Ovary (tissue), 3 donors: Measurements from ENCODE around the gene ANP32B.
"Not testable (repeated sequence)": the region's sequence is repeated elsewhere in the genome, so short reads cannot be mapped to it uniquely, and the experiment has no call there.

ENCODE experiments used
- CTCF ChIP-seq, 3 donors: fragments of 450-650 bp in 2 of 3; fragments of 200-600 bp in 1 of 3; IDR thresholded peaks; one replicate each; pipeline versions ENCODE4 v1.5.1 to v1.8.0; 2016 to 2022; ENCODE audit warnings: antibody characterized with exemption in 3 of 3, mild to moderate bottlenecking in 1 of 3
- POLR2A ChIP-seq: fragments of 450-650 bp; IDR thresholded peaks from one replicate; pipeline ENCODE4 v1.6.1; 2017; ENCODE audit warnings: antibody characterized with exemption, mild to moderate bottlenecking, moderate library complexity
- donor health status: DM: no; HTN: no; CAD: no.

GRCh38 chr9:97950873-97951272 is 32.3 kb upstream of the ANP32B start:
- not testable (repeated sequence) for TF ChIP-seq CTCF (IDR thresholded peaks at IDR 0.05); POLR2A
